GM18520 (cell line): ENCODE data around the gene GABRG3.

Source experiments
- ATAC-seq: cut with Tn5 transposase; IDR thresholded peaks from one replicate; pipeline ENCODE4 v1.9.1; 2021; ENCODE audit not compliant: unreplicated experiment

GABRG3 gene

DNA sequence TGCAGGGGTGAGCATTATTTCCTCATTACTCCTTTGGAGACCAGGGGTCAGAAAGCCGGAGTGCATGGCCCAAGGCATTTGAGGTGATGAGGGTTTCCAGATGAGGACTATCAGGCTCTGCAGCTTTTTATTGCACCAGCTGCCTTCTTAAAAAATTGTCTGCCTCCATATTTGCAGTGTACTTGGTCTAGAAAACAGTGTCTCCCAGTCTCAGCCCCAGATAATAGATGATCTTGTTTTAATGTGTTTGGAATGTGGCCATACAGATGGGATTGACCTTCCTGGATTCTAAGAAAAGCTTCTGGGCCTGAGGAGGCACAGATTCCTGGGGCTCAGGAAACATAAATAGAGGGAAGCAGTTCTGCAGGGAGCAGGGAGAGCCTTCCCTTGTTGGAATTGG is 123.3 kb downstream of the GABRG3 start:
- ATAC-seq, result no peak

DNA sequence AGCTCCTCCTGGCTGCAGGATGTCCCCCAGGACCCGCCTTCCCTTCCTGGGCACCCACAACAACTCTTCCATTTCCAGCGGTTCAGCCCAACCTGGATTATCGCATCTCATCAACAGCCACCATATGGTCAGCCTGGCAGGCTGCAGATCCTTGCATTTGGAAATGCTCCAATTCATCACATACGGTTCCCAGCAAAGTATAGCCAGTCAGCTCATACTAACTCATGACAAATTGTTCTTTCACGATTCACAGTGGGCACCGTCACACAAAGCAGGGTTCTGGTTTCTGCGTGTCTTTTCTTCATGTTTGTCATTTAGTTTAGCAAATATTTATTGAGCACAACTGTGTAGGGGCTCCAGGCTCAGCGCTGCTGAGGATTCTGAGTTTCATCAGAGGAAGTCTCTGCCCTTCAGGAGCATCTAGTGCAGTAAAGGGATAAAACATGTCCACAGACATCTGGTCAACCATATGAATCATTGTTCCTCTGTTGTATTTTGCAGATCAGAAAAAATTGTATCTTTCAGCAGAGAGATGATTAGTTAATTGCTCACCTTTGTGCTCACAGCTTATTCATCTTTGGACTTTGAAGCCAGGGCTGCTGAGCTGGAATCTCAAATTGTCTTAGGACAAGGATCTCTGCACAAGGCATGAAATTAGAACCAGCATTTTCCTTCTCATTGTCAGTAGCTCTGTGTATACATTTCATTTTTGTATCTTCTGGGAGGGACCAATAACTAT is 125.1 kb downstream of the GABRG3 start:
- ATAC-seq, result no peak

DNA sequence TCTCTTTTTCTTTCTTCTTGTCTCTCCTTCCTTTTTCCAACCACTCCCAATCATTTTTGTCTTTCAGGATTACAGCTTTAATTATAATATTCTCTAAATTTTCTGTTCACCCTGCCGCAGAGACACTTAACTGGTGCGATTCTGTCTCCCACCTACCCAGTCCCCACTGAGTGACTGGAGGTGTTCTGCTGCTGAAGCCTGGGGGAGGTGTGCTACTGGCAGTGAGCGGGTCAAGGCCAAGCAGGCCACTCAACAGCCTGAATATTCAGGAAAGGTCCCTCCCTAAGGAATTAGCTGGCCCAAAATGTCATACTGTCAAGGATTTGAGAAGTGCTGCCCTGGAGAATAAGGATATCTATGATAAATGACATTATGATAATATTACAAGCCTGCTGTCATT is 126.5 kb downstream of the GABRG3 start:
- ATAC-seq, result no peak

DNA sequence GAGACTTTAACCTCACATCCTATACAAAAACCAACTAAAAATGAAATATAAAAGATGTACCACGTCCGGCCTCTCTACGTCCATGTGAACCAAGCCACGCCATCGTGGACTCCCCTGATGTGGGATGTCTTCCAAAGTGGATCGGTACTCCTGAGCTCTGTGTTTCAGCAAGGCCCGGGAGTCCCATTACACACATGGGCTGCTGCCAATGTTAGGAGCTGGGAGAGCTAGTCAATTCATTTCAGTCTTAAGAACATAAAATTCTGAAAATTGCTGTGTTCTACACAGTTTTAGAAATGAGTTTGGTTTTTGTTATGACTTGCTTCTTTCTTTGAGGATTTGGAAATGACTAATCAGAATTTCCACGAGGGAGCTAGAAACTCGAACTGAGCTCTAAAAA is 131.0 kb downstream of the GABRG3 start:
- ATAC-seq, result no peak

DNA sequence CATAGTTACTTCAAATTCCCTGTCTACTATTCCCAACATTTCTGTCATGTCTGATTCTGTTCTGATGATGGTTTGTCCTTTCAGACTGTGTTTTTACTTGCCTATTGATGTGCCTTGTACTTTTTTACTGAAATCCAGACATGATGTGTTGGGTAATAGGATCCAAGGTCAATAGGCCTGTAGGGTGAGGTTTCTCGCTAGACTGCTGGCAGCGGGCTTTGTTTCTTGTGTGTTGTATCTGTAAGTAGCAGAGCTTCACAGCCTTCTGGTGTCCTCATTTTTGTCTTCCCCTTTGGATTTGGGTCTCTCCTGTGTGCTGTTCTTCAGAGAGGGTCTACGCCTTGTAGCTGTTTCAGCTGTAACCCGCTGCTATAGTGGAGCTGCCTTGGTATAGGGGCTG is 140.3 kb downstream of the GABRG3 start:
- ATAC-seq, result no peak

DNA sequence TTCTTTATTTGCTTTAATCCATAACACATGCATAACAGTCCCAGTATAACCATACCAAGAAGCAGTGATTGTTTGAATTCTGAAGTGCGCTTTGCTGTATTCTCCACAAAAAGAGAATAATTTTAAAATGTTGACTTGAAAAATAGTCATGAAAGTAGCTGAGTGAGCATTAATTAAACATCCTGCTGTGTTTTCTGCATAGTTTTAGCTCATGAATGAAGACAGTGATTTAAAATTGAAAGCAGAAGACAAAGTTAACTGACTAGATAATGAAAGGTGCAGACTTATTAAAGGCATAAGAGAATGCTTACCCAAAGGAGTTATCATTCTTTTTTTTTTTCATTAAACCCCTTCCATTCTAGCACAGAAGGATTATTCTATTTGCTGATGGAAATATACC is 143.5 kb downstream of the GABRG3 start:
- no peak for ATAC-seq

DNA sequence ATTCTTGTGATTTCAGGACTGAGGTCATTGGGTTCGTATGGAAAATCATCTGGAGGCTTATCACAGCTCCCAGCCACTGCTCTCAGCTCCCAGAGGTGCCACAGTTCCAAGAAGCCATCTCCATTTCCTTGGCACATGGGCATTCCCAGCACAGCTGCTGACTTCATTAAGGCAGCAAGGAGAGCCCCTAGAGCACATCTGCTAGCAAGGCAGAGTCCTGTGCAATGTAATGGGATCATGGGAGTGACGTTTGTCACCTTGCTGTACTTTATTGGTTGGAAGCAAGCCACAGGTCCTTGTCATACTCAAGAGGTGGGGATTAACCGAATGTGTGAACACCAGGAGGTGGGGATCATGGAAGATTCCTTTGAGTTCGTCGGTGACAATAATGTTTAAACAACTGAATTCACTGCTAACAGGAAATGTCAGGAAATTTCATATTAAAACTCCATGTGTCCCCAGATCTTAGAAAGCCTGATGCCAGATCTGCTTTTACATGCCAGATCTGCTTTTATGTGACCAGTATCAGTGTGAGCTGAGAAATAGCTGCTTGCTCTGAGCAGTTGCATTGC is 148.8 kb downstream of the GABRG3 start:
- no peak for ATAC-seq

DNA sequence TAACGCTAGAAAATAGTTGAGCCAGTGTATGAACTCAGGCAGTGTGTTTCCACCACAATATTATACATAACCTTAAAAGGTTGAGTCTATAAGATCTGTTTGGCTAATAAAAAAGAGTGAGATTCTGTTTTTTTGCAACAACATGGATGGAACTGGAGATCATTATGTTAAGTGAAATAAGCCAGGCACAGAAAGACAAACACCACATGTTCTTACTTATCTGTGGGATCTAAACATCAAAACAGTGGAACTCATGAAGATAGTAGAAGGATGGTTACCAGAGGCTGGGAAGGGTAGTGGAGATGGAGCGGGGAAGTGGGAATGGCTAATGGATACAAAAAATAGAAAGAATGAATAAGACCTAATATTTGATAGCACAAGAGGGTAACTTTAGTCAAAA is 150.7 kb downstream of the GABRG3 start:
- no peak for ATAC-seq

DNA sequence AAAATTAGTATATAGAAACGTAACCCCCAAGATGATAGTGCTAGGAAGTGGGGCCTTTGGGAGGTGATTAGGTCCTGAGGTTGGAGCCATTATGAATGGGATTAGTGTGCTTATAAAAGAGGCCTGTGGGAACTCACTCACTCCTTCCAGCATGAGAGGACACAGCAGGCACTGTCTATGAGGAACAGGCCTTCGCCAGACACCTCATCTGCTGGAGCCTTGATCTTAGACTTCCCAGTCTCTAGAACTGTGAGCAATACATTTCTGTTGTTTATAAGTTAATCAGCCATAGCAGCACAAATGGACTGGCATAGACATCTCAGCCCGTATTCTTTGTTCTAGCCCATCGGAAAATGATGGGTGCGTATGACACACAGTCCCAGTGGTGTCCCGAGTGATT is 152.3 kb downstream of the GABRG3 start:
- ATAC-seq, result no peak

DNA sequence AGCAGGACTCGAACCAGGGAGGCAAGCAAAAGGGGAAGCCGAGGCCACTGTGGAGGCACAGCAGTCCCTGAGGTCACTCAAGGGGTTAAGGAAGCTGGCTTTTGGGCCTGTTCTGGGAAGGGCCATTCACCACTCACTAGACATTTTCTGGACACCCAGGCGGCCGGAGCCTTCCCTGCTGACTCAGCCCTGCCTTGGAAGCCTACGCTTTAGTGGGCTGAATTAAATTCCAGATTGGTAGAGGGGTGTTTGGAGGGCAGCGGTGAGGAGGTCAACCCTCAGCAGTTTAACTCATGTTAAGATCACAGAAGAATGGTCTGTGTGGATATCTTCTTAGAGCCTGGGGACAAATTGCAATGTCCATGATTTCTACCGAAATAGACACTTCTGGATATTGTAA is 152.8 kb downstream of the GABRG3 start:
- no peak for ATAC-seq

DNA sequence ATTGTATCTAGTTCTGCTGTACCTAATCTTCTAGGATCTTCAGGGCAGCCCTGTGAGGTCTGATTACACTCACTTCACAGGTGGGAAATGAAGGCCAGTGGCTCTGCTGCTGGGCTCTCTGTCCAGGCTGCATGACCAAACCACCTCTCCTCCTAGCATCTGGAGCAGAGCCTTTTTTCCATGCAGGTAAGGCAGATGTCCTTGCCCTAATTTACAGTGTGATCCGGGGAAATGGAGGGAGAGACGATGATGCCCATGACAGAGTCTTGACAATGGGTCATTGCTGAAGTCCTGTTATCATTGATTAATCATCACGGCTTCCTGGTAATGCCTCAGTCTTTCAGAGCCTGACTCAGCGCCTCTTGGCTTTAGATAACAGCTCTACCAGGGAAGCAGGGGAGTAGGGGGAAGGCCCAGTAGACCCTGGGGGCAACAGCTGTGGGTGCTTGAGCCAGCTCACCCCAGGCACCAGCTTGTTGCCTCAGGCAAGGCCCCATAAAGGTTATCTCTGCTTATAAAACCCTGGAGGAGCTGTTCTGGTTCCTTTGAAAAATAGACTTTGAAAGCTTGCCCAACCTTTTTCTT is 153.4 kb downstream of the GABRG3 start:
- no peak for ATAC-seq

DNA sequence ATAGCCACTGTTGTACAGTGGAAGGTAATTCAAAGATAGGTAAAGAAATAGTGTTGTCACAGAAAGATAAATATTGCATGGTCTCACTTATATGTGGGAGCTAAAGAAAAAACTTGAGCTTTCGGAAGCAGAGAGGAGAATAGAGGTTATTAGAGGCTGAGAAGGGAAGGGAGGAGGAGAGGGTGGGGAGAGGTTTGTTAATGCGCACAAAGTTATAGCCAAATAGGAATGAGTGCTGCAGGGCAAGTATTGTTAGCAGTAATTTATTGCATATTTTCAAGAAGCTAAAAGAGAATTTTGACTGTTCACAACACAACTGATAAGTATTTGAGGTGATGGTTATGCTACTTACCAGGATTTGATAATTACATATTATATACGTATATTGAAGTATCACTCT is 154.2 kb downstream of the GABRG3 start:
- no peak for ATAC-seq

DNA sequence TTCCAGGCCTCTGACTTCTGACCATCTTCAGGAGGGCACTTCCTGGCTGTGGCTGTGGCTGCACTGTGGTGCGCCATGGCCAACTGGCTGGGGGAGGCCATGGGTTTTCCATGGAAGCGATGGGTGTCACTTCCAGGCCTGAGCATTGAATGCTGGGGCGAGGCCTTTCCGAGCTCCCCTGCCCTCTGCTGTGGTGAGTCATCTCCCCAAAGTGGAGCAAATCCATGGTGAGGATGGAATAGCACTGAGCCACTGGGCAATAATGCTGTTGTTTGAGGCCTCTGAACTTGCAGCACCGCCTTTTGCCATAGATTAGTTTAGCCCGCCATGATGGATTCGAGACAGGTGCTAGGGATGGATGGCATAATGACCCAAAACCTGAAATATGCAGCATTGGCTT is 155.5 kb downstream of the GABRG3 start:
- no peak for ATAC-seq

DNA sequence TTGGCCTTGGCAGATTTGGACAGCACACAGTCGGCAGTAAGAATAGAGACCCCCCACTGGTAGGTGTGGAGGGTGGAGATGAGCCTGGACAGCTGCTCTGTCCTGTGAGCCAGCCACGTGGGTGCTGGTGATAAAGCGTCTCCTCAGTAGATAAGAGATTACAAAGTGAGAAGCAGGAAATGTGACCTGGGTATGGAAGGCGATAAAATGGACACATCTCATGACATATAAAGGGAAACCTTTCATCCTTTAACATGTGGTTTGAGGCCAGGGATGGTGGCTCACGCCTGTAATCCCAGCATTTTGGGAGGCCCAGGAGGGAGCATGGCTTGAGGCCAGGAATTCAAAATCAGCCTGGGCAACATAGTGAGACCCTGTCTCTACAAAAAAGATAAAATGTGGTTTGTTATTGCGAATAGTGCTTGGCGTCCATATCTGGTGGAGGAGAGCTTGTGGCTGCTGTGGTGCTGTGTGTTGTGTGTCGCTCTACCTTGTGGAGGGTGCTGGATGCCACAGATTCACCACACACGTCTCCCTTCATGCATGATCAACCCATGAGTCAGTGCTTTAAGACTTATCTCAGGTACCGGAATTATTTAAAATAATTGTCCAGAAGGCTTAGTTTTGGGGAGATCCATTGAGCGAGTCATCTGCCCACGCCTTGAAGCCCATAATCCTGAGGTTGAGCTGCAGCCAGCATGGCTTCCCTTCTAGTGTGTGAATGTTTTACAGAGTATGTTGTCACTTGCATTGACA is 157.0 kb downstream of the GABRG3 start:
- ATAC-seq, result no peak

DNA sequence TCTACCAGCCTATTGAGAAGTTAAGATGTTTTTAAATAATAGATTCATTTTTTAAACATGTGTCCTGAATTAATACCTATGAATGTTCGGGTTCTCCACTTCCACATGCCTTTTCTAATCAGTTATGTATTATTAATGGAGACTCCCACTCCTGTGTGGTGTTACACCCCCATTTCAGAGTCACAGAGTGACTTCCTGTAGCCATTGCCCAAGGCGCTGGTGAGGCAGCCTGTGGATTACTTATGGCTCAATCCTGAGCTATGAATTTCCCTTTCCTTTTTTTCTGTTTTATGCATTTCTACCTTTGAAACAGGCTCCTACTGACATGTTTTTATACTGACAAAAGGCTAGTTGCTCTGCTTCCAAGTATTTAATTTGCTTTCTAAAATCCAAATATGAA is 162.3 kb downstream of the GABRG3 start:
- no peak for ATAC-seq

DNA sequence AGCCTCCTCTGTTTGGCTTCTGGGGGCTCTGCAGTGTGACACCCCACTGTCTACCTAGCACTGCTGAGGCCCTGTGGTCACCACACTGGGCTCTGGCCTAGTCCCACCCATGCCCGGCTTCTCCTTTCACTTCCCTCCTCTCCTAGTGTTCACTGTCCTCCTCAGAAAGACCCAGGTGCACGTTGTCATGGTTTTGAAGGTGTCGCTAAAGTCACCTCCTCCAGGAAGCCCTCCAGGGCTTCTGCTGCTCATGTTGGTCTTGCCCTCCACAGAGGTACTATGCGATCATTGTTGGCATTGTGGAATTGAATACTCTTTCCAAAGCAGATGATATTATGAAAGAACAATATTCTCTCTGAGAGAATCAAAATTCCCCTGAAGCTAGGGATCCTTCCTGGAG is 163.5 kb downstream of the GABRG3 start:
- ATAC-seq, result no peak

DNA sequence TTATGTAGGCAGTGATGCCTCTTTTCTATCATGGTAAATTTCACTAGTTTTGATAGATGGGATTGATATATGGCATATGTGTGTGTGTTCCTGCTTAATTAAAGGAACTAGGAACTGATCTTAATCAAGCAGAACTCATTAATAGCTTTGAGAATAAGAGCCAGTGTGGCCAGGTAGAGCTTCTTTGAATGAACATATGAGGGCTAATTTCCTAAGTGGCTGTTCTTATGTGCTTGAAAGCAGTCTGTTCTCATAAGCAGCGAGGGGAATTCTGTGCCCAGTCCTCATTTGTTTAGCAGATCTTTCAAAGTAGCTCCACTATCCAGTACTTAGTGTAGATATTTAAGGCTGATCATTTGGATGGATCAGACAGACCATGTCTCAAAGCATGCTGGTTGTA is 164.2 kb downstream of the GABRG3 start:
- no peak for ATAC-seq

DNA sequence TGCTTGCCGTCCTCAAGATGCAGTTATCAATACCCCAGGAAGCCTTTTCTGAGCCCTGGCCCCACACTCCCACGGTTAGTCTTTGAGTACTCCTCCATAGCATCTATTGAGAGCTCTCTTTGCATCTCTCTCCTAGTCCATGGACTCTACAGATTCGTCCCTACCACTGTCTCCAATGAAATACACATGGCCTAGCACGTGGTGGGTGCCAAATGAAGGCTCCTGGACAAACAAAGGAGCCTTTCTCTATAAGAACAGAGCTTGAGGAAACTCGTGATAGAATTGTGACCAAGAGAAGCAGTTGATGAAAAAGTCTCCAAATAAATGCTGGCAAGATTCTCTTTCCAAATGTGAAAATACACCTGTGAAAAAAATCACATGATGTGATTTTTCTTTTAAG is 166.1 kb downstream of the GABRG3 start:
- no peak for ATAC-seq

DNA sequence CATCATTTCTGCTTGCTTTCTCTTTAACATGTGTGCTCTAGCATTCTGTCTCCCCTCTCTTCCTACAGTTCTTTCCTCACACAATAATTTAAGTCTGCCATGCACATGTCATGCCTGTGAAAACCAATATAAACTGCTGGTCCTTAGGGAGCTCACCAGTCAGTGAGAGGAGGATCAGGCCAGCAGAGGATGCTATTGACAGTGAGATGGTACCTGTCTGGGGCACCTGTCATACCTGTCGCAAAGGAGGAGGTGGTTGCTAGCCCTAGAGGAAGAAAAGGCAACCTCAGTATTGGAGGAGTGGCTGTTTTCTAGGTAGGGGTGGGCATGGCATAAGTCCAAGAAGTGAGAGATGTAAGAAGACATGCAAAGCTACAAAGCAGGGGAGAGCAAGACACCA is 194.6 kb downstream of the GABRG3 start:
- ATAC-seq, result no peak

DNA sequence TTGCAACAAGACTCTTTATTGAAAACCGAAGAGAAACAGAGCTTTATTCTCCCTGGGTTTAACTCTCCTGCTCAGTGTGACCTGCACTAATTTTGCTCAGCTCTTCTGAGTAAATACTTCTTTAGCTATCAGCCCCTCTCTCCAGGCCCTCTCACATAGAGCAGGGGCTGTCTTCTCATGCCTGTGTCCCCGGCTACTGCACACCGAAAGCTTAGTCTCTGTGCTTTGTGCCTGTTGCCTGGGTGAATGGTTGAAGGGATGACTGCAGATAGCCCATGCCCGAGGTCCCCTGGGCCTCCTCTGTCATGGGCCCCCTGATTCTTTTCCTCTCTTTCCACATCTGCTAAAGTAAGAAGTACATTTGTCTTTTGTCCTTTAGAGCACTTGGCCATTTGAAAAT is 195.9 kb downstream of the GABRG3 start:
- no peak for ATAC-seq

DNA sequence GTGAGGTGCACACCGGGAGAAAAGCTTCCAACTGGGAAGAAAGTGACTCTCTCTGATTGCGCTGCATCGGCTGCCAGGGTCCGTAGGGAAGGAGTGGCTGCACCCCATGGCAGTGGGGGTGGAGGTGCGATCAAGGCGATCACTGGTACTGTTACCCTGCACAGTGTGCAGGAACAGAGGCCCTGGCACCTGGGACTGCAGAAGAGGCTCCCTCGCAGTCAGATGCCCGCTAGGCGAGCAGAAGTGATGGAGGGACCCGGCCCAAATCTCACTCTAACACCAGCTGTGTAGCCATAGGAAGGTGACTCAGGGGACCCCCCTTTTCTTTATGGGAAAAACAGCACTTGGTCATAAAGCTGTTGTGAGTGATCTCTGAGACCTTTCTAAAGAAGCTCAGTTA is 196.8 kb downstream of the GABRG3 start:
- no peak for ATAC-seq

DNA sequence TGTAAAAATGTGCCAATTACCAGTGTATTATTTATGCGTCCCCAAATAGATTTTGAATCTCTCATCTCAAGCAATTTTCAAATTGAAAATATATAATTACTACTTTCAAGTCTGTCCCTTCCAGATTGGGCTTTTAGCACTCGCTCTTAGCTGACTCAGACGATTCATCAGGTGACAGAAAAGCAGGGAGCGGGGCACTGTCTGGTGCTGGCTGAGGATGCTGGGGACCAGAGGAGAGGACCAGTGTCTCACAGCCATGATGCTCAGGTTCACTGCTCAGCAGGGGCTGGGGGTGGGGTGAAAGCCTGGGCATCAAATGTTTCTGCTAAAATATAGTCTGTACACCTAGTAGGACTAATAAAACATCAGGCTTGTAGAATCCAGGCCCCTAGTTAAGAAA is 199.9 kb downstream of the GABRG3 start:
- no peak for ATAC-seq
